Keratinocyte (primary cell): Measurements from ENCODE around the gene HERC4.
"Not testable (repeated sequence)": the region's sequence is repeated elsewhere in the genome, so short reads cannot be mapped to it uniquely, and the experiment has no call there.

Experiments used
- CTCF ChIP-seq, 3 experiments: IDR thresholded peaks in 1 of 3; conservative IDR thresholded peaks in 1 of 3; optimal IDR thresholded peaks in 1 of 3; 2 replicates in 2 of 3; 3 replicates in 1 of 3; pipeline versions ENCODE3 to v1.5.1; 2011; ENCODE audit warnings: low read length in 3 of 3, mild to moderate bottlenecking in 3 of 3, moderate library complexity in 2 of 3, control low read depth in 1 of 3, inconsistent platforms in 1 of 3; ENCODE audit not compliant: insufficient read depth in 2 of 3; ENCODE audit errors: extremely low read depth in 1 of 3
- EZH2 ChIP-seq: IDR thresholded peaks from one replicate; pipeline ENCODE4 v1.6.1; 2012; ENCODE audit warnings: inconsistent platforms, mild to moderate bottlenecking, low read length, moderate library complexity

DNA sequence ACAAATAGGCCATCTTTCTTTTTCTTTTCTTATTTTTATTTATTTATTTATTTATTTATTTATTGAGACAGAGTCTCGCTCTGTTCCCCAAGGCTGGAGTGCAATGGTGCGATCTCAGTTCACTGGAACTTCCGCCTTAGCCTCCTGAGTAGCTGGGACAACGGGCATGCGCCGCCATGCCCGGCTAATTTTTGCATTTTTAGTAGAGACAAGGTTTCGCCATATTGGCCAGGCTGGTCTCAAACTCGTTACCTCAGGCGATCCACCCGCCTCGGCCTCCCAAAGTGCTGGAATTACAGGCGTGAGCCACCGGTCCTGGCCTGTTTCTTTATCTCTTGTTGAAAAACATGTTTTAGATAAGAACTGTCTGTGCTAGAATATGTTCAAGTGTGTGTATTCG is 998 bp upstream of the HERC4 start:
- not testable (repeated sequence) for TF ChIP-seq CTCF (optimal IDR thresholded peaks at IDR 0.05 in 1 of 3, IDR thresholded peaks at IDR 0.05 in 1 of 3, conservative IDR thresholded peaks at IDR 0.05 in 1 of 3; ENCODE audit: extremely low read depth in 1 of 3, insufficient read depth in 2 of 3, low read length in 3 of 3); EZH2
